NCI-H1930 (cell line): ENCODE data around the gene HADHA.

ENCODE experiments used
- DNase-seq, 2 experiments: peaks; one replicate each; lab custom pipeline; 2025; lab: John Stamatoyannopoulos, UW

The HADHA gene

GRCh38 chr2:26191316-26192159 lies 52.9 kb downstream of the HADHA start:
- no peak for DNase-seq

GRCh38 chr2:26190369-26190768 lies 54.1 kb downstream of the HADHA start:
- DNase-seq: no peak

GRCh38 chr2:26189751-26190150 lies 54.7 kb downstream of the HADHA start:
- DNase-seq: no peak

DNA sequence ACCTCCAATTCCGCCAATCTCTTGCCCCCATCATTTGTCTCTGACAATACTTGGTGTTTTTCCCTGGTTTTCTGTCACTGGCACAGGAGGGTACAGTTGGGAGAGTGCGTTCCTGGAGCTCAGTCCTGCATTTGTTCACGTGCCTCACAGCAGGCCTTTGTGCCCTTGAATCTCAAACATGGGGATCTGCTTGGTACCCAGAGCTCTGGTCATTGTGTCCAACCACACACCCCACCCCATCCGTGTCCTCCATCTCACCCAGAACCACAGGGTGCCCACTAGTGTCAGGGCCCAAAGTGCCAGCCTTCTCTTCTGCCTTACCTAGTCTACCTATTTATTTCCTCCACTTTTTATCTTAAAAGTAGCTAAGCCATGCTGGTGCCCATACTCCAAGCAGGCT lies 55.3 kb downstream of the HADHA start:
- no peak for DNase-seq

DNA sequence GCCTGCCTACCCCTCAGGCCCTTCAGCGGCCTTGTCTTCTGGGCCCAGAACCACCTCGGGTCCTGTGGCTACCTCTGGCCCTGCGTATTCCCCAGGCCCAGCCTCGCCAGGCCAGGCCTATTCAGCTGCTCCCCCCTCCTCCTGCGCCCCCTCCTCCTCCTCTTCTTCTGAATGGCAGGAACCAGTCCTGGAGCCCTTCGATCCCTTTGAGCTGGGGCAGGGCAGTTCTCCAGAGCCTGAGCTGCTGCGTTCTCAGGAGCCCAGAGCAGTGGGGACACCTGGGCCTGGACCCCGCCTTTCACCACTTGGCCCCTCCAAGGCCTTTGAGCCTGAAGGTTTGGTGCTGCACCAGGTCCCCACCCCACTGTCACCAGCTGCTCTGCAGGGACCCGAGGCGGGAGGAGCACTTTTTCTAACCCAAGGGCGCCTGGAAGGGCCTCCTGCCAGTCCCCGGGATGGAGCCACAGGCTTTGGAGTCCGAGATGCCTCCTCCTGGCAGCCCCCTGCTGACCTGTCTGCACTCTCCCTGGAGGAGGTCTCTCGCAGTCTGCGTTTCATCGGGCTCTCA lies 56.8 kb downstream of the HADHA start:
- DNase-seq: no peak

DNA sequence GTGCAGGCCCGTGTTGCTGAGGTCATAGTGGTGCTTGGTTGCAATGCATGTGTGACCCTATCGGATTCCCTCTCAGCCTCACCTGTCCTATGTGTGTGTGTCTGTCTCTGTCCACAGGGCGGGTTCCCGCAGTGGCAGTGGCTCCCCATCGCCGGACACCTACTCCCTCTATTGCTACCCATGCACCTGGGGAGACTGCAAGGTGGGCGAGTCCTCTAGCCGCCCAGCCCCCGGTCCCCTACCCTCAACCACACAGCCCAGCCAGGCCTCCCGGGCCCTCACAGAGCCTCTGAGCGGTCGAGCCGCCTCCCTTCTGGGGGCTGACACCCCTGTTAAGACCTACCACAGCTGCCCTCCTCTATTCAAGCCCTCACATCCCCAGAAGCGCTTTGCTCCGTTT lies 57.3 kb downstream of the HADHA start:
- no peak for DNase-seq

- no peak for DNase-seq
Observed at GRCh38 chr2:26185954-26186770, 58.3 kb downstream of the HADHA start.

- DNase-seq: no peak
Observed at GRCh38 chr2:26185304-26185928, 59.0 kb downstream of the HADHA start.

- DNase-seq: no peak
Observed at GRCh38 chr2:26184555-26185303, 59.7 kb downstream of the HADHA start.

DNA sequence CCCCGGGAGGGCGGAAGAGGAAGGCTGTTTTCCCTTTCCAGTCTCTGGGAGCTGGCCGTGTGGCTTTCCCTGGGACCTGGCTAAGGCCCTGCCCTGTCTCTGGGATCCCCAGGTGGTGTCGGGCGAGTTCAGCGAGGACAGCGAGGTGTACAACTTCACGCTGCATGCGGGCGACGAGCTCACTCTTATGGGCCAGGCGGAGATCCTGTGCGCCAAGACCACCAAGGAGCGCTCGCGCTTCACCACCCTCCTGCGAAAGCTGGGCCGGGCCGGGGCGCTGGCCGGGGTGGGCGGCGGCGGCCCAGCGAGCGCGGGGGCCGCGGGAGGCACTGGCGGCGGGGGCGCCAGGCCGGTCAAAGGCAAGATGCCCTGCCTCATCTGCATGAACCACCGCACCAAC lies 60.3 kb downstream of the HADHA start:
- no peak for DNase-seq

- no peak for DNase-seq
Observed at GRCh38 chr2:26182887-26183630, 61.4 kb downstream of the HADHA start.

GRCh38 chr2:26182441-26182840 lies 62.0 kb downstream of the HADHA start:
- DNase-seq: no peak

DNA sequence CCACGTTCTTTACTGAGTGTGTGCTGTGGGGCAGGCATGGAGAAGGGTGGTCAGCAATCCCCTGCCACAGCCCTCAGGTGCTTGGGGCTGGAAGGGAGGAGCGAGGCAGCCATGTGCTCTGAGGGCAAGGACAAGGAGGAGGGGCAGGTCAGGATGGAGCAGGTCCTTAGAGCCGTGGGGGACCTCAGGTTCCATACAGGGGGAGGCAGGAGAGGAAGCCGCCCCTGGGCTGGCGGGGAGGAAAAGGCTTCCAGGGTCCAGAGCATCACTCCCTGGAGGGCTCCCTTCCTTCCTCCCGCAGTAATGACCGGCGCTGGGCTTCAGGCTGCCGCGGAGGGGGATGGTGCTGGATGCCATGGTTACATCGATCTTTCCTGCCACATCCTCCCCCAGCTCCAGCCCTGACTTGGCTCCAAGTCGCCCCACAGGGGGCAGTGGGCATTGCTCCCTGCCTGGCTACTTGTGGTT lies 65.0 kb downstream of the HADHA start:
- DNase-seq: no peak

DNA sequence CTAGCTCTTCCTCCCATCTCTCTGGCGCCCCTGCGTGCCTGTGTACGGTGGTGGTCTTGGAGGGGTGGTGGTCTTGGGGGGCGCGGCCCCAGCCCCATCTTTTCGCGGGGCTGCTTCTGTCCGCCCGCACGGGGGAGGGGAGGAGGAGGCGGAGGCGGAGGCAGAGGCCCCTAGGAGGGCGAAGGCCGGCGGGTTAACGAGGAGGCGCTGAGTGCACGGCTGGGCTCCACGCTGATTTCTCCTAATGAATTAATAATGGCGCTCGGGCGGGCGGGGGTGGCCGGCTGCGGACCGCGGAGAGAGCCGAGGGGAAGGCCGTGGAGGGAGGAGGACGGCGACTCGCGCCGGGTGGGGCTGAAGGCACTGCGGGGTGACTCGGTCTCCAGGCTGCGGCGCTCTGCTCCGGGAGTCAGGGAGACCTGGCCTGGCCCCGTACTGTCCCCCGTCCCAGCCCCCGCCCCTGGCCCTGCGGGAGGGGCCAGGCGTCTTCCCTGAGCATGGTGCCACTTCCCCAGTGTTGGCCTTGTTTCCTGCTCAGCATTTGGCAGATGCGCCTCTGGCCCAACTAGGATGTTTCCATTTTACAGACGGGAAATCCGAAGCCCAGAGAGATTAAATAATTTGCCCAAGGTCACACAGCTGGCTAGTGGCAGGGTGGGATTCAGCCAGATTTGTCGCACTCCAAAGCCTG lies 65.5 kb downstream of the HADHA start:
- DNase-seq: no peak

GRCh38 chr2:26178246-26178645 lies 66.2 kb downstream of the HADHA start:
- no peak for DNase-seq

GRCh38 chr2:26177122-26177521 lies 67.3 kb downstream of the HADHA start:
- DNase-seq: no peak

DNA sequence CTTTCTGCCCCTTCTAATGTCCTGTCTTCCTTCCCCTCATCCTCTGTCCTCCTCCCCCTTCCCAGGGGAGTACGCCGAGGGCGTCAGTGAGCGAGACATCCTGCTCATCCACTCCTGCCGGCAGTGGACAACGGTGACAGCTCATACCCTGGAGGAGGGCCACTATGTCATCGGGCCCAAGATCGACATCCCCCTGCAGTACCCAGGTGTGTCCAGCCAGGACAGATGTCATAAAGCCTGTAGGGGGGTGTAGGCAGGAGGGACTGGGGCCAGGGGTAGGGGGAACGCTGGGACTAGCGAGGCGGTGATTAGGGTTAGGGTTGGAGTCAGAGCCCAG lies 68.2 kb downstream of the HADHA start:
- no peak for DNase-seq

DNA sequence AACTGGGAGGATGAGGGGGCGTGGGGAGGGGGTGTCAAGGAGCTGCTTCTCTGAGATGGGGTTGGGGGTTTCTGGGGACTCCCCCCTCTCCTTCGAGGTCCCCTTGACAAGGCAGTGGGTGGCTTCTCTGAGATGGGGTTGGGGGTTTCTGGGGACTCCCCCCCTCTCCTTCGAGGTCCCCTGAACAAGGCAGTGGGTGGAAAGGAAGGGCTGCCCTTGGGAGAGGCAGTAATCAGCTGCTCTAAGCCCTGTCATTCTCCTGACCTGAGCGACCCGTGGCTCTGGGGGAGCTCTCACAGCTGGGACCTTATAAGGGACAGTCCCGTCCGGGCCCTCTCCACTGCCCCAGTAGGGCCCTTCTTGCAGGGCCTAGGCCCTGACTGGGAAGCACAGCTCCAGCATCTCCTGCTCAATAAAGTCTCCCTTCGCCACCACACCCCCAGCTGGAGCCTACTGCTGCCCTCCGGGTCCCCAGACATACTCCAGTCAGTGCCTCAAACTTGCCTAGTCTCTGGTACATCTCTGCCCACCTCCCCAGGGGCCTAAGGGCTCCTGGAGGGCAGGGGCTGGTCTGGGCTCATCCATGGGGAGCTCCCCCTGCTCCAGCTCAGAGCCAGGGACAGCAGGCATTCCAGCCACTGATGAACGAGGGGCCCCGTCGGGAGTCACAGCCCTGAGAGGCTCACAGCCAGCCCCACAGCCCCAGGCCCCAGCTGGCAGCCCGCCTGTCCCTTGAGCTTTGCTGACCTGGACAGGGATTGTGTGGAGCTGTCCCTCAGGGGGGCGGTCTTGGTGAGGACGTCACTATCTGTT lies 68.8 kb downstream of the HADHA start:
- no peak for DNase-seq

DNA sequence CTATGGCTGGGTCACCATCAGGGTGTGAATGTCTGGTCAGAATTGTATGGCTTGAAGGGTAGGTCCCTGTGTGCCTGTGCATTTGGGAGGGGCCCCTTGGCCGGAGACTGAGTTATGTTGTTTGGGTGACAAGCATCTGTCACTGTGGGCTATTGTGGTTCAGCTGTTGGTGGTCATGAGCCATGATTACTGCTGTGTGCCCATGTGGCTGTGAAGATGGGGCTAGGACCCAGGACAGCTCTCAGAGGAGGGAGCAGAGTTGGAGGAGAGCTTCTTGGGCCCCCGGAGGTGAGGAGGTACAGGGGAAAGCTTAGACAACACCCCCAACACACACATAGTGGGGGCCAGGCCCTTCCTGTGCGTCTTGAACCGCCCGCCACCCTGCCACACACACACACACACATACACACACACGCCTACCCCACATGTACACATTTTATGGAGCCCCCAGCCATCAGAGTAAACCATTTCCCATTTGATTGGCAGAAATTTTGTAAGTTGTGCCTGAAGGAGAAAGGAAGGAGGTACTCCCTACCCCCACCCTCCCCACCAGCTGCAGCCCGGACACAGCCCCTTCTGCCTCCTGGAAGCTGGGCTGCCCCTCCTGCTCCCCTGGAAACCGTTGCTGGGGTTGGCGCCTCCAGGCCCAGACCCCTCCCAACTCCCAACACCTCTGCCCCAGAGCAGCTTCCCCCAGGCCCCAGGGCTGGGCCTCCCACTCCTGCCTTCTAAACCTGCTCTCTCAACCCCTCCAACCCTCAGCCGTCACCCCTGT lies 69.6 kb downstream of the HADHA start:
- DNase-seq: no peak
